ENCODE data around the gene KRT3.

DNA sequence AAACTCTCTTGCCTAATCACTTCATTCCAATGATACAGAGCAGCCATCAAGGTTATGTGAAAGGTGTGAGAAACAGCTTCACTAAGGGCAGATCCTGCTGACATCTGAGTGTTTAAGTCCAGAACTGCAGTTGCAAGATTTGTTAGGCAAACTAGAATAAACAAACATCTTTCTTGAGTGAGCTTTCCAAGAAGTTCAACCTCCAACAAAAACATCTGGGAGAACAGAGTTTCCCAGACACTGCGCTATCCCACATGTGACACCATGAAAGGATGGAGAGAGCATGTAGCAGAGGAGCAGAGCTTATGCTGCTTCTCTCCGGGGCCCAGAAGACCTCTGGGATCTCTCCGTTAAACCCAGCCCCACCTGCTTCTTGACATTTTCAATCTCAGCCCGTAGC, 24.4 kb downstream of the KRT3 start:
- TF ChIP-seq POLR2A (IDR thresholded peaks at IDR 0.05): no peak
- TF ChIP-seq, protein P1, sequence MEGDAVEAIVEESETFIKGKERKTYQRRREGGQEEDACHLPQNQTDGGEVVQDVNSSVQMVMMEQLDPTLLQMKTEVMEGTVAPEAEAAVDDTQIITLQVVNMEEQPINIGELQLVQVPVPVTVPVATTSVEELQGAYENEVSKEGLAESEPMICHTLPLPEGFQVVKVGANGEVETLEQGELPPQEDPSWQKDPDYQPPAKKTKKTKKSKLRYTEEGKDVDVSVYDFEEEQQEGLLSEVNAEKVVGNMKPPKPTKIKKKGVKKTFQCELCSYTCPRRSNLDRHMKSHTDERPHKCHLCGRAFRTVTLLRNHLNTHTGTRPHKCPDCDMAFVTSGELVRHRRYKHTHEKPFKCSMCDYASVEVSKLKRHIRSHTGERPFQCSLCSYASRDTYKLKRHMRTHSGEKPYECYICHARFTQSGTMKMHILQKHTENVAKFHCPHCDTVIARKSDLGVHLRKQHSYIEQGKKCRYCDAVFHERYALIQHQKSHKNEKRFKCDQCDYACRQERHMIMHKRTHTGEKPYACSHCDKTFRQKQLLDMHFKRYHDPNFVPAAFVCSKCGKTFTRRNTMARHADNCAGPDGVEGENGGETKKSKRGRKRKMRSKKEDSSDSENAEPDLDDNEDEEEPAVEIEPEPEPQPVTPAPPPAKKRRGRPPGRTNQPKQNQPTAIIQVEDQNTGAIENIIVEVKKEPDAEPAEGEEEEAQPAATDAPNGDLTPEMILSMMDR (IDR thresholded peaks at IDR 0.05 in 8 of 11, conservative IDR thresholded peaks at IDR 0.05 in 3 of 11): no peak

Data from spleen (tissue), 7 donors.